ENCODE measurements around the gene MIA2. TPM values are rescaled to one million over a fixed set of nuclear protein-coding genes. Genes with fewer than 3 reads are reported as not detected.

Gene MIA2
- total and polyA plus RNA-seq, 2 experiments from 2014 or later, result 9.5 to 10.9 TPM

DNA sequence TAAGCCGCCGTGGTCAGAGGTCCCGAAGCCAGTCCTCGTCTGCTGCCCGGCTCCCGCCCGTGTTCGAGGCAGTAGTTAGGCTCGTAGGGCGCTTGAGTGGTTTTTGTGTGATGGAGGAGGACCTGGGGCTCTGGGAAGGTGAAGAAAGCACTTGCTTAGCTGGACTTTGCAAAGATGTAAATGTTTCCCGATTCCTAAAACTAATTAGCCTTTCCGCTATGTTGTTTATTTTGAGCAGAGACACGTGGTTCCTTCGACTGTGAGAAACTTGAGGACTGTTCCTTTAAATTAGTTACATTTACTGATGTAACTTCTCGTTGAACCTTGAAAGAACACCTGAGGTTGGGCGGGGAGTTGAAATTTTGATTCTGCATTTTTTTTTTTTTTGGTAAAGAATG is 33.9 kb downstream of the MIA2 start:
- H4K20me1 ChIP-seq (replicated peaks; ENCODE audit: insufficient read depth), result no peaks in the 10 kb centered on the region

More for the DNA sequence above, 33.9 kb downstream of the MIA2 start:
- peaks cover 23% of the 10 kb centered on the region for H3K36me3 Mint-ChIP-seq (ENCODE audit: low read depth)
- peak; percentile 55 for DNase-seq (ENCODE audit: low spot score)
- peaks cover 12% of the 10 kb centered on the region; the same call in 1 of the 2 replicates for H3K27me3 ChIP-seq (ENCODE audit: insufficient read depth)
- ATAC-seq, result no peak
- H3K4me3 ChIP-seq, result peak overlapping the region; percentile 68
- peak overlapping the region; percentile 90 for H3K4me3 Mint-ChIP-seq
- peaks cover 19% of the 10 kb centered on the region for H3K4me1 Mint-ChIP-seq
- no peak for TF ChIP-seq EZH2 (IDR thresholded peaks at IDR 0.05; ENCODE audit: low read depth, unreplicated experiment)
- TF ChIP-seq, protein P1, sequence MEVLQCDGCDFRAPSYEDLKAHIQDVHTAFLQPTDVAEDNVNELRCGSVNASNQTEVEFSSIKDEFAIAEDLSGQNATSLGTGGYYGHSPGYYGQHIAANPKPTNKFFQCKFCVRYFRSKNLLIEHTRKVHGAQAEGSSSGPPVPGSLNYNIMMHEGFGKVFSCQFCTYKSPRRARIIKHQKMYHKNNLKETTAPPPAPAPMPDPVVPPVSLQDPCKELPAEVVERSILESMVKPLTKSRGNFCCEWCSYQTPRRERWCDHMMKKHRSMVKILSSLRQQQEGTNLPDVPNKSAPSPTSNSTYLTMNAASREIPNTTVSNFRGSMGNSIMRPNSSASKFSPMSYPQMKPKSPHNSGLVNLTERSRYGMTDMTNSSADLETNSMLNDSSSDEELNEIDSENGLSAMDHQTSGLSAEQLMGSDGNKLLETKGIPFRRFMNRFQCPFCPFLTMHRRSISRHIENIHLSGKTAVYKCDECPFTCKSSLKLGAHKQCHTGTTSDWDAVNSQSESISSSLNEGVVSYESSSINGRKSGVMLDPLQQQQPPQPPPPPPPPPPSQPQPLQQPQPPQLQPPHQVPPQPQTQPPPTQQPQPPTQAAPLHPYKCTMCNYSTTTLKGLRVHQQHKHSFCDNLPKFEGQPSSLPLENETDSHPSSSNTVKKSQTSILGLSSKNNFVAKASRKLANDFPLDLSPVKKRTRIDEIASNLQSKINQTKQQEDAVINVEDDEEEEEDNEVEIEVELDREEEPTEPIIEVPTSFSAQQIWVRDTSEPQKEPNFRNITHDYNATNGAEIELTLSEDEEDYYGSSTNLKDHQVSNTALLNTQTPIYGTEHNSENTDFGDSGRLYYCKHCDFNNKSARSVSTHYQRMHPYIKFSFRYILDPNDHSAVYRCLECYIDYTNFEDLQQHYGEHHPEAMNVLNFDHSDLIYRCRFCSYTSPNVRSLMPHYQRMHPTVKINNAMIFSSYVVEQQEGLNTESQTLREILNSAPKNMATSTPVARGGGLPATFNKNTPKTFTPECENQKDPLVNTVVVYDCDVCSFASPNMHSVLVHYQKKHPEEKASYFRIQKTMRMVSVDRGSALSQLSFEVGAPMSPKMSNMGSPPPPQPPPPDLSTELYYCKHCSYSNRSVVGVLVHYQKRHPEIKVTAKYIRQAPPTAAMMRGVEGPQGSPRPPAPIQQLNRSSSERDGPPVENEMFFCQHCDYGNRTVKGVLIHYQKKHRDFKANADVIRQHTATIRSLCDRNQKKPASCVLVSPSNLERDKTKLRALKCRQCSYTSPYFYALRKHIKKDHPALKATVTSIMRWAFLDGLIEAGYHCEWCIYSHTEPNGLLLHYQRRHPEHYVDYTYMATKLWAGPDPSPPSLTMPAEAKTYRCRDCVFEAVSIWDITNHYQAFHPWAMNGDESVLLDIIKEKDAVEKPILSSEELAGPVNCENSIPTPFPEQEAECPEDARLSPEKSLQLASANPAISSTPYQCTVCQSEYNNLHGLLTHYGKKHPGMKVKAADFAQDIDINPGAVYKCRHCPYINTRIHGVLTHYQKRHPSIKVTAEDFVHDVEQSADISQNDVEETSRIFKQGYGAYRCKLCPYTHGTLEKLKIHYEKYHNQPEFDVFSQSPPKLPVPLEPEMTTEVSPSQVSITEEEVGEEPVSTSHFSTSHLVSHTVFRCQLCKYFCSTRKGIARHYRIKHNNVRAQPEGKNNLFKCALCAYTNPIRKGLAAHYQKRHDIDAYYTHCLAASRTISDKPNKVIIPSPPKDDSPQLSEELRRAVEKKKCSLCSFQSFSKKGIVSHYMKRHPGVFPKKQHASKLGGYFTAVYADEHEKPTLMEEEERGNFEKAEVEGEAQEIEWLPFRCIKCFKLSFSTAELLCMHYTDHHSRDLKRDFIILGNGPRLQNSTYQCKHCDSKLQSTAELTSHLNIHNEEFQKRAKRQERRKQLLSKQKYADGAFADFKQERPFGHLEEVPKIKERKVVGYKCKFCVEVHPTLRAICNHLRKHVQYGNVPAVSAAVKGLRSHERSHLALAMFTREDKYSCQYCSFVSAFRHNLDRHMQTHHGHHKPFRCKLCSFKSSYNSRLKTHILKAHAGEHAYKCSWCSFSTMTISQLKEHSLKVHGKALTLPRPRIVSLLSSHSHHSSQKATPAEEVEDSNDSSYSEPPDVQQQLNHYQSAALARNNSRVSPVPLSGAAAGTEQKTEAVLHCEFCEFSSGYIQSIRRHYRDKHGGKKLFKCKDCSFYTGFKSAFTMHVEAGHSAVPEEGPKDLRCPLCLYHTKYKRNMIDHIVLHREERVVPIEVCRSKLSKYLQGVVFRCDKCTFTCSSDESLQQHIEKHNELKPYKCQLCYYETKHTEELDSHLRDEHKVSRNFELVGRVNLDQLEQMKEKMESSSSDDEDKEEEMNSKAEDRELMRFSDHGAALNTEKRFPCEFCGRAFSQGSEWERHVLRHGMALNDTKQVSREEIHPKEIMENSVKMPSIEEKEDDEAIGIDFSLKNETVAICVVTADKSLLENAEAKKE (CRISPR knock-in tag; IDR thresholded peaks at IDR 0.05), result no peak
- no peak for TF ChIP-seq NANOG (IDR thresholded peaks at IDR 0.05; ENCODE audit: borderline replicate concordance)
- TF ChIP-seq, protein P2, sequence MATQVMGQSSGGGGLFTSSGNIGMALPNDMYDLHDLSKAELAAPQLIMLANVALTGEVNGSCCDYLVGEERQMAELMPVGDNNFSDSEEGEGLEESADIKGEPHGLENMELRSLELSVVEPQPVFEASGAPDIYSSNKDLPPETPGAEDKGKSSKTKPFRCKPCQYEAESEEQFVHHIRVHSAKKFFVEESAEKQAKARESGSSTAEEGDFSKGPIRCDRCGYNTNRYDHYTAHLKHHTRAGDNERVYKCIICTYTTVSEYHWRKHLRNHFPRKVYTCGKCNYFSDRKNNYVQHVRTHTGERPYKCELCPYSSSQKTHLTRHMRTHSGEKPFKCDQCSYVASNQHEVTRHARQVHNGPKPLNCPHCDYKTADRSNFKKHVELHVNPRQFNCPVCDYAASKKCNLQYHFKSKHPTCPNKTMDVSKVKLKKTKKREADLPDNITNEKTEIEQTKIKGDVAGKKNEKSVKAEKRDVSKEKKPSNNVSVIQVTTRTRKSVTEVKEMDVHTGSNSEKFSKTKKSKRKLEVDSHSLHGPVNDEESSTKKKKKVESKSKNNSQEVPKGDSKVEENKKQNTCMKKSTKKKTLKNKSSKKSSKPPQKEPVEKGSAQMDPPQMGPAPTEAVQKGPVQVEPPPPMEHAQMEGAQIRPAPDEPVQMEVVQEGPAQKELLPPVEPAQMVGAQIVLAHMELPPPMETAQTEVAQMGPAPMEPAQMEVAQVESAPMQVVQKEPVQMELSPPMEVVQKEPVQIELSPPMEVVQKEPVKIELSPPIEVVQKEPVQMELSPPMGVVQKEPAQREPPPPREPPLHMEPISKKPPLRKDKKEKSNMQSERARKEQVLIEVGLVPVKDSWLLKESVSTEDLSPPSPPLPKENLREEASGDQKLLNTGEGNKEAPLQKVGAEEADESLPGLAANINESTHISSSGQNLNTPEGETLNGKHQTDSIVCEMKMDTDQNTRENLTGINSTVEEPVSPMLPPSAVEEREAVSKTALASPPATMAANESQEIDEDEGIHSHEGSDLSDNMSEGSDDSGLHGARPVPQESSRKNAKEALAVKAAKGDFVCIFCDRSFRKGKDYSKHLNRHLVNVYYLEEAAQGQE (IDR thresholded peaks at IDR 0.05; ENCODE audit: unreplicated experiment), result no peak
- TF ChIP-seq STAT1 (IDR thresholded peaks at IDR 0.05; ENCODE audit: unreplicated experiment), result no peak
- TF ChIP-seq JUNB (IDR thresholded peaks at IDR 0.05; ENCODE audit: unreplicated experiment), result no peak
- TF ChIP-seq, protein P3, sequence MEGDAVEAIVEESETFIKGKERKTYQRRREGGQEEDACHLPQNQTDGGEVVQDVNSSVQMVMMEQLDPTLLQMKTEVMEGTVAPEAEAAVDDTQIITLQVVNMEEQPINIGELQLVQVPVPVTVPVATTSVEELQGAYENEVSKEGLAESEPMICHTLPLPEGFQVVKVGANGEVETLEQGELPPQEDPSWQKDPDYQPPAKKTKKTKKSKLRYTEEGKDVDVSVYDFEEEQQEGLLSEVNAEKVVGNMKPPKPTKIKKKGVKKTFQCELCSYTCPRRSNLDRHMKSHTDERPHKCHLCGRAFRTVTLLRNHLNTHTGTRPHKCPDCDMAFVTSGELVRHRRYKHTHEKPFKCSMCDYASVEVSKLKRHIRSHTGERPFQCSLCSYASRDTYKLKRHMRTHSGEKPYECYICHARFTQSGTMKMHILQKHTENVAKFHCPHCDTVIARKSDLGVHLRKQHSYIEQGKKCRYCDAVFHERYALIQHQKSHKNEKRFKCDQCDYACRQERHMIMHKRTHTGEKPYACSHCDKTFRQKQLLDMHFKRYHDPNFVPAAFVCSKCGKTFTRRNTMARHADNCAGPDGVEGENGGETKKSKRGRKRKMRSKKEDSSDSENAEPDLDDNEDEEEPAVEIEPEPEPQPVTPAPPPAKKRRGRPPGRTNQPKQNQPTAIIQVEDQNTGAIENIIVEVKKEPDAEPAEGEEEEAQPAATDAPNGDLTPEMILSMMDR (conservative IDR thresholded peaks at IDR 0.05; ENCODE audit: low read depth in 2 of 2), result no peak
- TF ChIP-seq POLR2AphosphoS5 (IDR thresholded peaks at IDR 0.05; ENCODE audit: low read depth), result no peak
- no peak for TF ChIP-seq EZH2phosphoT487 (IDR thresholded peaks at IDR 0.05; ENCODE audit: unreplicated experiment)
- TF ChIP-seq, protein P4, sequence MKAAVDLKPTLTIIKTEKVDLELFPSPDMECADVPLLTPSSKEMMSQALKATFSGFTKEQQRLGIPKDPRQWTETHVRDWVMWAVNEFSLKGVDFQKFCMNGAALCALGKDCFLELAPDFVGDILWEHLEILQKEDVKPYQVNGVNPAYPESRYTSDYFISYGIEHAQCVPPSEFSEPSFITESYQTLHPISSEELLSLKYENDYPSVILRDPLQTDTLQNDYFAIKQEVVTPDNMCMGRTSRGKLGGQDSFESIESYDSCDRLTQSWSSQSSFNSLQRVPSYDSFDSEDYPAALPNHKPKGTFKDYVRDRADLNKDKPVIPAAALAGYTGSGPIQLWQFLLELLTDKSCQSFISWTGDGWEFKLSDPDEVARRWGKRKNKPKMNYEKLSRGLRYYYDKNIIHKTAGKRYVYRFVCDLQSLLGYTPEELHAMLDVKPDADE (IDR thresholded peaks at IDR 0.05), result no peak
- TF ChIP-seq ZNF331 (CRISPR knock-in tag; IDR thresholded peaks at IDR 0.05; ENCODE audit: low read depth), result no peak
- TF ChIP-seq CREB1 (CRISPR knock-in tag; IDR thresholded peaks at IDR 0.05; ENCODE audit: low read depth), result no peak
- TF ChIP-seq ZNF114 (CRISPR knock-in tag; IDR thresholded peaks at IDR 0.05), result no peak
- peaks cover 13% of the 10 kb centered on the region for H3K4me1 ChIP-seq (ENCODE audit: insufficient read depth)
- H3K9me2 ChIP-seq (ENCODE audit: insufficient read depth), result no peaks in the 10 kb centered on the region
- H2AFZ ChIP-seq, result peak overlapping the region; percentile 95
- H3K4me2 ChIP-seq, result peak overlapping the region; percentile 90
- H3K27ac Mint-ChIP-seq, result peak overlapping the region; percentile 96
- H3K27ac ChIP-seq (ENCODE audit: low read depth), result peak overlapping the region; percentile 85
- peaks cover 47% of the 10 kb centered on the region for H3K79me2 ChIP-seq (replicated peaks; ENCODE audit: insufficient read depth)
- H3K36me3 ChIP-seq (ENCODE audit: insufficient read depth), result no peaks in the 10 kb centered on the region
- H3F3A ChIP-seq (replicated peaks; ENCODE audit: low read depth), result no peaks in the 10 kb centered on the region; the same call in 1 of the 2 replicates
- H3K27me3 Mint-ChIP-seq (ENCODE audit: insufficient read depth, low read depth, poor library complexity), result peaks cover 3% of the 10 kb centered on the region
- peaks cover 23% of the 10 kb centered on the region for H3K9me3 Mint-ChIP-seq
